Daoy (cell line): ENCODE measurements around the gene PPP1R12B. TPM values are rescaled to one million over a fixed set of nuclear protein-coding genes. Genes with fewer than 3 reads are reported as not detected.
"Not testable (repeated sequence)": the region's sequence is repeated elsewhere in the genome, so short reads cannot be mapped to it uniquely, and the experiment has no call there.

Source experiments
- DNase-seq: peaks from one replicate; pipeline ENCODE4 v3.0.0-alpha.2; 2015; ENCODE audit warnings: low read depth
- total RNA-seq: library from RNA; depleted of rRNA; stranded (reverse); fragments of >200 nt; shearing (Covaris generic); gene quantifications from 2 replicates; pipeline ENCODE4 v1.2.3, GENCODE V29; 2014

Gene PPP1R12B
- total RNA-seq, 1 experiment from 2014 or later = 12.5 TPM

GRCh38 chr1:202613571-202613970, 265.1 kb downstream of the PPP1R12B start:
- DNase-seq = no peak

GRCh38 chr1:202614363-202615207, 266.1 kb downstream of the PPP1R12B start:
- DNase-seq = not testable (repeated sequence)

GRCh38 chr1:202615208-202615500, 266.7 kb downstream of the PPP1R12B start:
- DNase-seq = not testable (repeated sequence)

DNA sequence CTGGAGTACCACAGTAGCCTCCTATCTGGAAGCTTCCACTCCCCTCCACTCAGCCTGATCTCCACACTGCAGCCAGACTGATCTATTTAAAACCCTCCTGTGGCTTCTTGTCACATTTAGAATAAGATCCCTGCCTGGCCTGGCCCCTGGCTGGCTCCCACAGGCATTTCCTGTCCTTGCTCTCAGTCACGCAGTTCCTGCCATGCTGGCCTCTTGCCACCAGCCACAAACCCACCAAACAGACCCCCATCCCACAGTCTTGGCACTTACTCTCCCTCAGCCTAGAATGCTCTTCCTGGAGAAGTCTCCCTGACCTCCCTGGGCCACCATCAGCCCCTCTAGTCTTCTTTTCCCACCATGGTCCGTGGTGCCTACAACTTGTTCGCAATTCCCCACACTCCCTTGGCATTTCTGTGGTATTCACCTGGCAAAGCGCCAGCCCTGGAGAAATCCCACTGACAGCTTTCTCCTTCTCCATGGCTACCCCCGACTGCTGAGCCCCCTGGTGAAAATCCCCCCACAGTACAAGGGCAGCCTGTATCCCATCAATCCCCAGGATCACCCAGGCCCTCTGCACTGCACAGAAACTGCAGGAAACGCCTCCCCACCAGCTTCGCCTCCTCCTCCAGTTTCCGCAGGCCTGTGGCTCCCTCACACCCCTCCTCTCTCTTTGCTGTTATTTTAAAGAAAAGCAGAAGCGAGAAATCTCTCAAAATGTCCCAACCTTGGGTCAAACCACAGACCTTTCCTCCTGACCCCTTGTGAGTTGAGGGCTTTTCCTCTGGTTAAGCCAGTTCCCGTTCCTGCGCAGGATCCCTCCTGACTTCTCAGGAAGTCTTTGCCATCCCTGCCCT, 267.2 kb downstream of the PPP1R12B start:
- DNase-seq = peak; percentile 87

- DNase-seq = no peak
Observed at GRCh38 chr1:202616355-202616915, 267.9 kb downstream of the PPP1R12B start.

DNA sequence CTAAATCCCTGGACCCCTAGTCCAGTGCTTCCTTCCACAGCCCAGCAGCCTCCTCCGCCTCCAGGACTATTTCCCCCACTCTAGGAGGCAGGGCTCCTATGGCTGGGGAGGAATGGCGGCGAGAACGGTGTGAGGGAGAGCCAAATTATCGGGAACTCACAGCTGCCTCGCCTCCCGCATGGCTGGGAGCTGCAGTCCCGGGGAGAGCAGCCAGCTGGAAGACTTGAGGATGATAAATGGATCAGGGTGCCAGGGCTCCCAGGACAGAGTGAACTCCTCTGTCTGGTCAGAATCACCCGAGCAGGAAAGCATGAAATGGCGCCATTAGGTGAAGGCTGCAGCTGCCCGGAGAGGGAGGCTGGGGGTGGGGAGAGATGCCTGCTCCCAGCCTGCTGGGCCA, 270.5 kb downstream of the PPP1R12B start:
- not testable (repeated sequence) for DNase-seq

GRCh38 chr1:202619505-202619904, 271.0 kb downstream of the PPP1R12B start:
- DNase-seq = no peak

DNA sequence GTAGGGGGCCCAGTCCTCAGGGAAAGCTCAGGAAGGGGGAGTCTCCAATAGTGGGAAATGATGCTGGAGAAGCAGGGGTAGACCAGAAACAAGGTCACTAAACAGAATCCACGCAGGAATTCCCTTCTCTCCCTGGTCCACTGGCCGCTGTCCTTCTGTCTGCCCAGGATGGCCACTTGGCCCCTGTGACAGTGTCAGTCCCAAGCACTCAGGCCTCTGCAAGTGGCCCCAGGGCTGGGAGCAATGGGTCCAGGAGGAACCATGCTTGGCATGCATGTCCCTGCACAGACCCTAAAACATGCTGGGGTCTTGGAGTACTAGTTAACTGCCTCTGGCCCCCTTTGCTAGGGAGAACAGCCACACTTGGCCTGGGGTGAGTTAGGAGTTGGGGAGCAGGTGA, 271.5 kb downstream of the PPP1R12B start:
- not testable (repeated sequence) for DNase-seq

GRCh38 chr1:202621446-202621845, 272.9 kb downstream of the PPP1R12B start:
- DNase-seq = no peak

DNA sequence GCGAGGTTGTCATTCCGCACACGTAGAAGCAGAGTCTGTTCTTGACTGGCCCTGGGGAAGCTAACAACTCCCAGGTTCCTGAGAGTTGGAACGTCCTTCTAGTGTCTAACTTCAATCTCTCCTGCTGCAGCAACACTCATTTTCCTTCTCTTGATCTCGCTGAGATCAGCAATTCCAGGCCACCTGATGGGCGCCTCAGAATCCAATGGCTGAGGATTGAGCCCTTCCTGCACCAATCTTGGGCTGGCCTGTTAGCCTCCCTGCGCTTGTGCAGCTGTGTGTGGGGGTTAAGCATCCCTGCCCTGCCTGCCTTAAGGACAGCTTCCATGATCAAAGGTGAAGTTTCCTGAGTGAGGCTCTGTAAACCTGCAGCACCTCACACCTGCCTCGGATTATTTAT, 273.9 kb downstream of the PPP1R12B start:
- no peak for DNase-seq

DNA sequence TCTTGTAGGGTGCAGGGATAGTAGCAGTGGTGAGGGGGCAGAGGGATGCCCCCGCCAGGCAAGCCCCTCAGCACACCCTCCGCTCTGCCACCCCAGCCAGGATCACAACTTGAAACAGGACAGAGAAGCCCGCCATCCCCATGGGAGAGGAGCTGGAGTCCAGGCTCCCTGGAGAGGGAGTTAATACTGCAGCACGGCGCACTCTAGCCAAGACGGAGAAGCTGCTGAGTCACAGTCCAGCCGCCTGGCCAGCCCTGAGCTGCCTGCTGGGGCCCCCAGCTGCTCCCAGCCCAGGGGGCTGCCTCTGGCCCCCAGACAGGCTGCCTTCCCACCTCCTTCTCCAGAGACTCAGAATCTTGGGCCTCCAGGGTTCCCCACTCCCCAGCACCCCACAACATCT, 274.6 kb downstream of the PPP1R12B start:
- DNase-seq = peak; percentile 71

DNA sequence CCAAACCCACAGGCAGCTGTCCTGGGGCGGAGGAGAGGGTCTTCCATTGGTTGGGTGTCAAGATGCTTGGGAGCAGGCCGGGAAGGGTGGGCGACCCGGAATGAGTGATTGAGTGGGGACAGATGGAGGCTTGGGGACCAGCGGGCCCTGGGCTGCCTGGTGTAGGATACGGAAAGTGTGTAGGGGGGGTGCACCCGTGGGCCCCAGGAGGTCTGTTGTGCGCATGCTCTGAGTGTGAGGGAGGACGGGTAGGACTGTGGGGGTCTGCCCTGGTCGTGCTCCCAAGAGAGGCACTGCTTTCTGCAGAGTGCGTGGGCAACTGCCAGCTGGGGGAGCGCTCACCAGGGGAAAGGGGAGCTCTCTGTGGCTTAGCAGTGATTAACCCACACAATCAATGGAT, 275.0 kb downstream of the PPP1R12B start:
- not testable (repeated sequence) for DNase-seq

- no peak for DNase-seq
Observed at GRCh38 chr1:202624088-202624780, 275.7 kb downstream of the PPP1R12B start.

GRCh38 chr1:202624781-202625108, 276.2 kb downstream of the PPP1R12B start:
- no peak for DNase-seq

- DNase-seq = peak; percentile 82
Observed at GRCh38 chr1:202625416-202626360, 277.2 kb downstream of the PPP1R12B start.

- not testable (repeated sequence) for DNase-seq
Observed at GRCh38 chr1:202627036-202627435, 278.5 kb downstream of the PPP1R12B start.

DNA sequence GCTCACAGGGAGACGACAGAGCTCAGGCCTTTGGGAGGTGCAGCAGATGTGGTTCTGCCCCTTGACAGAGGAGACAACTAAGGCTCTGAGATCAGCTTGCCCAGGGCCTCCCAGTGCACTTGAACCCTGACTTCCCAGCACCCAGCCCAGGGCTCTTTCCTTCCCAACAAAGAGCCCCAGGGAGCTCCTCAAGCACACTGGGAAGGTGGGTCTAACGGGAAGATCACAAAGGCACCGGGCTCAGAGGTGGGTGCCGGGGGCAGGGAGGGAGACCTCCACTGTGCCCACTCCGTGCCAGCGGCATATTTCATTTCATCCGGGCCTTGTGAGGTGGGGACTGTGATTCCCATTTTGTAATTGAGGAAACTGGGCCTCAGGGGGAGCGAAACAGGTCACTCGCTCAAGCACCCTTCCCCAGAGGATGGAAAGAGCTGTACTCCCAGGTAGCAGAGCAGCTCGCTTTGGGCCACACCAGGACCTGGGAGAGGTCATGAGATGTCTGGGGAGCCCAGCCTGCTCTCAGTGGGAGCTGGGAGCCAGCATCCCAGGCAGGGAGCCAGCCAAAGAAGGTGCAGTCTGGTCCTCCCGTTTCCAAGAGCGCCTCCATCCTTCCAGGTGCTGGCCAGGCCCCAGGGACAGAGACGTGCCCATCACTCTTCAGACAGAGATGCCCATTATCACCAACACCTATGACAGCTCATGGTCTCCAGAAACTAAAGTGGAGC, 279.5 kb downstream of the PPP1R12B start:
- DNase-seq = no peak

DNA sequence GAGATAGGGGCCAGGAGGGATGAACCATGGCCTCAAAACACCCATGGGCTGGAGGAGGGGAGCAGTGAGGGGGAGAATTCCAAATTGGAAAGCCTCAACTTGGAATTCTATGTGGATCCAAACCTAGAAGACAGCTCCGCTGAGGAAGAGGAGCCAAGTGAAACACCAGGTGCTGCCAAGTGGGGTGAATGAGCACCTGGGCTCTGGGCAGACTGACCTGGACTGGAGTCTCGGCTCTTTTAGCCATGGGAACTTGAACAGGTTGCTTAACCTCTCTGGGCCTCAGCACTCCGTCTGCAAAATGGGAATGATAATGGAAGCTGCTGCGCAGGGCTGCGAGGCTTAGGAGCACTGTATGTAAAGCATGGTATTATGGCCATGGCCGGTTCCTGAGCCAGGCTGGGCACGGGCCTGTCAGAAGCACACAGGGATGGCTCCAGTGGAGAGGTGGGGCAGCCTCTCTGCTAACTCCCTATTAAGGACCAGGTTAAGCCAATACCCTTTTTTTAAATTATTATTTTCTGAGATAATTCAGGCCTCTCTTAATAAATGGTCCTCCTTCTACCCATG, 280.2 kb downstream of the PPP1R12B start:
- no peak for DNase-seq

DNA sequence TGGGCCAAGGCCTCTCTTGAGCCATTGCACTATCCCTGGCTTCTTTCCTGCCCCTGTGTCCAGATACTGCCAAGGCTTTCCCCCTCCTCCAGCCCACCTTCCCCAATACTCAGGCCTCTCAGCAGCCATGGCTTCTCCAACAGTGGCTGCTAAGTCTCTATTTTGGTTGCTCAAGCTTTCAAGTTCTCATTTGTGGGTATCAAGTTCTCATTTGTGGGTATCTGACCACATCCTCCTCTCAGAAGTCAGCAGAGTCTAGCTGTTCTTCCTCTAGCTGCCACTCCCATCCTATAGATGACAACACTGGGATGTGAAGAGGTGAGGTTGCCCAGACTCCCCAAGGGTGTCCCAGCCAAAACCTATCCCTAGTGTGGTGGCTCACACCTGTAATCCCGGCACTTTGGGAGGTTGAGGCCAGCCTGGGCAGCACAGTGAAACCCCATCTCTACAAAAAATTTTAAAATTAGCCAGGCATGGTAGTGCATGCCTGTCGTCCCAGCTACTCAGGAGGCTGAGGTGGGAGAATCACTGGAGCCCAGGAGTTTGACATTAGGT, 280.8 kb downstream of the PPP1R12B start:
- DNase-seq = not testable (repeated sequence)

- not testable (repeated sequence) for DNase-seq
Observed at GRCh38 chr1:202630096-202630495, 281.6 kb downstream of the PPP1R12B start.
